Transverse colon (tissue), 4 donors: ENCODE data around the gene AIMP2. TPM values are rescaled to one million over a fixed set of nuclear protein-coding genes. Genes with fewer than 3 reads are reported as not detected.

Source experiments
- DNase-seq: peaks from one replicate; pipeline ENCODE4 v3.0.0-alpha.2; 2019
- H3K27ac ChIP-seq, 4 donors: fragments of 200-600 bp; sonication (generic); 2 replicates each; pipeline ENCODE4 v1.5.1; 2016 to 2018; ENCODE audit warnings: inconsistent platforms in 4 of 4
- H3K27me3 ChIP-seq: fragments of 200-600 bp; sonication (generic); 2 replicates; pipeline ENCODE4 v1.5.1; 2017; ENCODE audit warnings: inconsistent platforms
- H3K36me3 ChIP-seq, 4 donors: fragments of 200-600 bp; sonication (generic); 2 replicates each; pipeline ENCODE4 v1.5.1; 2017 to 2019; ENCODE audit warnings: inconsistent platforms in 4 of 4
- H3K4me1 ChIP-seq, 4 donors: fragments of 200-600 bp; sonication (generic); 2 replicates each; pipeline ENCODE4 v1.5.1; 2017 to 2020; ENCODE audit warnings: inconsistent platforms in 4 of 4
- H3K4me3 ChIP-seq, 4 donors: fragments of 200-600 bp; sonication (generic); 1 replicate in 1 of 4; 2 replicates in 3 of 4; pipeline versions ENCODE4 v1.5.1 to v1.6.1; 2017 to 2019; ENCODE audit warnings: inconsistent platforms in 4 of 4
- H3K9me3 ChIP-seq, 2 donors: fragments of 200-600 bp; sonication (generic); 2 replicates each; pipeline ENCODE4 v1.5.1; 2017 to 2019; ENCODE audit warnings: inconsistent platforms in 2 of 2
- EP300 ChIP-seq: sonication (generic); formaldehyde crosslinking; IDR thresholded peaks from one replicate; pipeline ENCODE4 v1.6.1; 2017; ENCODE audit warnings: antibody characterized with exemption, low read depth
- POLR2A ChIP-seq: fragments of 450-650 bp; IDR thresholded peaks from one replicate; pipeline ENCODE4 v1.6.1; 2016; ENCODE audit warnings: antibody characterized with exemption, mild to moderate bottlenecking, moderate library complexity
- POLR2AphosphoS5 ChIP-seq, 3 donors: sonication (generic); formaldehyde crosslinking; IDR thresholded peaks; one replicate each; pipeline ENCODE4 v1.6.1; 2016; ENCODE audit warnings: antibody characterized with exemption in 3 of 3
- WGBS, 2 donors: methylation state at CpG; one replicate each; pipeline ENCODE4 v1.1.5; 2018; ENCODE audit warnings: low coverage in 1 of 2; 5-methylcytosine and 5-hydroxymethylcytosine counted together
- in situ Hi-C, 4 donors: fragments of 200-750 bp; cut with MboI; loops; one replicate each; pipeline versions ENCODE4 v1.15.0 to v1.15.1; 2017; ENCODE audit warnings: low sequenced_read_pairs in 3 of 4, low pct_ligation_motif_present in 1 of 4, low pct_unique_long_range_greater_than_20kb in 1 of 4
- intact Hi-C: fragments of 100-400 bp; cut with DNase I; formaldehyde crosslinking; loops from one replicate; pipeline ENCODE4 v1.15.1; 2023; ENCODE audit warnings: low total_unique reads
- total RNA-seq, 4 donors: library from RNA; depleted of rRNA; stranded (reverse); fragments of >200 nt; gene quantifications; one replicate each; pipeline ENCODE4 v1.1.0, GENCODE V29; 2016
- TF ChIP-seq, protein P1 (sequence below), 5 experiments: fragments of 200-600 bp in 3 of 5; fragments of 450-650 bp in 2 of 5; sonication (generic) in 3 of 5; IDR thresholded peaks; 1 replicate in 2 of 5; 2 replicates in 3 of 5; pipeline ENCODE4 v1.5.1; 2016 to 2017; ENCODE audit warnings: antibody characterized with exemption in 5 of 5, inconsistent platforms in 3 of 5, mild to moderate bottlenecking in 2 of 5, moderate library complexity in 1 of 5

The AIMP2 gene
- total RNA-seq, 4 donors from 2014 or later: 4.9 to 56.8 (median 47.1) TPM

- intact Hi-C loops: no loop called here
- H3K4me1 ChIP-seq: peaks cover 0 to 59% (median 42%) of the 10 kb centered on the region in 4 donors
- TF ChIP-seq, protein P1, sequence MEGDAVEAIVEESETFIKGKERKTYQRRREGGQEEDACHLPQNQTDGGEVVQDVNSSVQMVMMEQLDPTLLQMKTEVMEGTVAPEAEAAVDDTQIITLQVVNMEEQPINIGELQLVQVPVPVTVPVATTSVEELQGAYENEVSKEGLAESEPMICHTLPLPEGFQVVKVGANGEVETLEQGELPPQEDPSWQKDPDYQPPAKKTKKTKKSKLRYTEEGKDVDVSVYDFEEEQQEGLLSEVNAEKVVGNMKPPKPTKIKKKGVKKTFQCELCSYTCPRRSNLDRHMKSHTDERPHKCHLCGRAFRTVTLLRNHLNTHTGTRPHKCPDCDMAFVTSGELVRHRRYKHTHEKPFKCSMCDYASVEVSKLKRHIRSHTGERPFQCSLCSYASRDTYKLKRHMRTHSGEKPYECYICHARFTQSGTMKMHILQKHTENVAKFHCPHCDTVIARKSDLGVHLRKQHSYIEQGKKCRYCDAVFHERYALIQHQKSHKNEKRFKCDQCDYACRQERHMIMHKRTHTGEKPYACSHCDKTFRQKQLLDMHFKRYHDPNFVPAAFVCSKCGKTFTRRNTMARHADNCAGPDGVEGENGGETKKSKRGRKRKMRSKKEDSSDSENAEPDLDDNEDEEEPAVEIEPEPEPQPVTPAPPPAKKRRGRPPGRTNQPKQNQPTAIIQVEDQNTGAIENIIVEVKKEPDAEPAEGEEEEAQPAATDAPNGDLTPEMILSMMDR (IDR thresholded peaks at IDR 0.05): no peak
- TF ChIP-seq POLR2AphosphoS5 (IDR thresholded peaks at IDR 0.05) (peak in 1 of 3 donors; percentile 21), POLR2A (no peak), EP300 (no peak)
- WGBS, 2 donors: 56 to 59% methylated on average over 11 to 14 of the region's 14 CpGs
- in situ Hi-C loops: no loop called here
- H3K4me3 ChIP-seq: no peak overlapping the region
- H3K36me3 ChIP-seq: no peaks in the 10 kb centered on the region
- H3K9me3 ChIP-seq: no peaks in the 10 kb centered on the region
- peak; percentile 63 for DNase-seq
- H3K27ac ChIP-seq: peak overlapping the region; percentile 71 to 96 (median 80)
- H3K27me3 ChIP-seq: no peaks in the 10 kb centered on the region
Measured at GRCh38 chr7:6012355-6013104, 3.5 kb downstream of the AIMP2 start.

DNA sequence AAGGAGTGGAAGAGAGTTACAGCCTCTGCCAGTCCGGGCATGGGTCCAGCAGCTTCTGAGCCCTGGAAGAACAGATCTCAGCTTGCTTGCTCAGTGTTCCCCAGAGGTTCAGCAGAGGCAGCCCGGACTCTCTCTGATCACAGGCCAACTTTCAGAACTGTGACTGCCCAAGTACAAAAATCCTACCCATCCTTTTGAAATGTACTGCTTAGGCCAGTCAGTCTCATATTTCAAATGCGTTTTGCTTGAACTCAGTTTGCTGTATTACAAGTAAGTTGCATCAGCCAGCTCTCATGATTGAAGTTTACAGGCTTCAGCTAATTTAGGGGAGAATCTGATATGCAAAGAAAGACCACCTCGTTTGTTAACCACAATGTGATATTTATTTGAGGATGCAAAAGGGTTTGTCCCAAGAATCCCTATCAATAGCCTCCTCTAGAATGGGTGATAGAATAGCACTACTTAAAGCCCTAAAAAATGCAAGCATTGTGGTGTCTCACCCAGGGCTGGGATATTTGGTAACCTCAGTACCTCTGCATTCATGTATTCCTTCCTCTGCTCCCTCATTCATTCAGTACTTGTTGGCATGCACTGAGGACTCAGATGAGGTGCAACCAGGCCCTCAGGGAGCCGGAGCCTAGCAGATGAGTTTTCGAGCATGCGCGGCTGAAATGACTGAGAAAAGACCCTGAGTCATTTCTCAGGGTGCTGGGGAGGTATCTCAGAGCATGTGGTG, 7.0 kb downstream of the AIMP2 start:
- no peak for TF ChIP-seq POLR2AphosphoS5 (IDR thresholded peaks at IDR 0.05)
- TF ChIP-seq POLR2A: no peak
- no peak for TF ChIP-seq EP300
- TF ChIP-seq, protein P1 (IDR thresholded peaks at IDR 0.05): no peak
- peak; percentile 41 for DNase-seq

GRCh38 chr7:6016653-6016966, 7.5 kb downstream of the AIMP2 start:
- peak overlapping the region in 2 of 4 donors; percentile 38 to 53 for H3K27ac ChIP-seq
- H3K36me3 ChIP-seq: peaks cover 0 to 27% (median 12%) of the 10 kb centered on the region in 4 donors
- H3K27me3 ChIP-seq: no peaks in the 10 kb centered on the region
- H3K4me1 ChIP-seq: peaks cover 0 to 31% (median 22%) of the 10 kb centered on the region in 4 donors
- in situ Hi-C loops: no loop called here
- no peak for DNase-seq
- no peak overlapping the region for H3K4me3 ChIP-seq
- WGBS, 2 donors: 89 to 96% methylated on average over 5 to 8 of the region's 8 CpGs
- intact Hi-C loops: no loop called here
- TF ChIP-seq POLR2A: no peak
- TF ChIP-seq, protein P1 (IDR thresholded peaks at IDR 0.05): no peak
- no peak for TF ChIP-seq EP300
- TF ChIP-seq POLR2AphosphoS5 (IDR thresholded peaks at IDR 0.05): no peak
- no peaks in the 10 kb centered on the region for H3K9me3 ChIP-seq

More for the DNA sequence above, 7.0 kb downstream of the AIMP2 start:
- H3K4me3 ChIP-seq: no peak overlapping the region
- 76% methylated on average over 8 of the region's 8 CpGs; no CpG with 5 or more reads in 1 of the 2 donors for WGBS, 2 donors
- H3K4me1 ChIP-seq: peaks cover 0 to 34% (median 24%) of the 10 kb centered on the region in 4 donors
- no peaks in the 10 kb centered on the region for H3K9me3 ChIP-seq
- H3K36me3 ChIP-seq: peaks cover 0 to 24% (median 11%) of the 10 kb centered on the region in 4 donors
- in situ Hi-C loops: no loop called here
- H3K27ac ChIP-seq: peak overlapping the region; percentile 28 to 53 (median 41)
- no peaks in the 10 kb centered on the region for H3K27me3 ChIP-seq
- intact Hi-C loops: no loop called here
